GM12878 (cell line): Measurements from ENCODE around the gene TRIM38. TPM values are rescaled to one million over a fixed set of nuclear protein-coding genes. Genes with fewer than 3 reads are reported as not detected.

Experiments
- EED ChIP-seq: sonication (generic); IDR thresholded peaks from 2 replicates; pipeline ENCODE4 v1.6.1; 2016; ENCODE audit warnings: antibody characterized with exemption, low read depth
- NBN ChIP-seq: fragments of 450-650 bp; IDR thresholded peaks from 2 replicates; pipeline ENCODE4 v1.6.1; 2016
- NFIC ChIP-seq: IDR thresholded peaks from 2 replicates; pipeline ENCODE4 v1.6.1; 2012; ENCODE audit warnings: low read depth, mild to moderate bottlenecking, inconsistent platforms, low read length, moderate library complexity
- NKRF ChIP-seq: fragments of 450-650 bp; conservative IDR thresholded peaks from 2 replicates; pipeline ENCODE4 v1.6.1; 2017; ENCODE audit warnings: mild to moderate bottlenecking, moderate library complexity
- RB1 ChIP-seq: fragments of 450-650 bp; formaldehyde crosslinking; IDR thresholded peaks from 2 replicates; pipeline ENCODE4 v1.6.1; 2017; ENCODE audit warnings: mild to moderate bottlenecking, borderline replicate concordance
- TCF3 ChIP-seq: IDR thresholded peaks from 2 replicates; pipeline ENCODE4 v1.6.1; 2012; ENCODE audit warnings: low read depth, mild to moderate bottlenecking, low read length, borderline replicate concordance; ENCODE audit not compliant: insufficient read depth
- WRNIP1 ChIP-seq: IDR thresholded peaks from 2 replicates; pipeline ENCODE4 v1.6.1; 2011; ENCODE audit warnings: low read depth, low read length, improper control_type of control experiment, borderline replicate concordance
- ZBTB33 ChIP-seq: fragments of 450-650 bp; IDR thresholded peaks from 2 replicates; pipeline ENCODE4 v1.6.1; 2017; ENCODE audit warnings: mild to moderate bottlenecking
- ZBTB4 ChIP-seq: fragments of 450-650 bp; formaldehyde crosslinking; IDR thresholded peaks from 2 replicates; pipeline ENCODE4 v1.4.0; 2022; ENCODE audit warnings: mild to moderate bottlenecking, moderate library complexity
- polyA plus RNA-seq, 11 experiments: library from polyadenylated mRNA; depleted of rRNA in 4 of 11; unstranded in 6 of 11; stranded (reverse) in 5 of 11; fragments of >200 nt; fragmentation: Nextera tagmentation in 4 of 11; fragmentation: Illumina TruSeq in 1 of 11; extraction: Ambion mirVana in 4 of 11; extraction: Trizol in 1 of 11; gene quantifications; 1 replicate in 1 of 11; 2 replicates in 10 of 11; pipeline versions ENCODE4 v1.2.1 to v1.2.3, GENCODE V29; 2011 to 2016; ENCODE audit warnings: inconsistent platforms in 2 of 11, missing spikeins in 2 of 11, low read depth in 1 of 11
- total RNA-seq, 4 experiments: library from RNA; depleted of rRNA in 3 of 4; stranded (reverse); fragments of >200 nt in 3 of 4; fragmentation: Illumina TruSeq in 1 of 4; extraction: Trizol in 1 of 4; gene quantifications; 2 replicates each; pipeline versions ENCODE4 v1.2.1 to v1.2.3, GENCODE V29; 2013 to 2021

TRIM38 gene
- total and polyA plus RNA-seq, 10 of the 15 experiments (the other 5 are each of a cell fraction or from before 2014, with no cell fraction given), result 4.5 to 14.7 (median 11.1) TPM

- TF ChIP-seq NFIC (peak; percentile 24; the same call in 1 of the 2 replicates), TCF3 (peak; percentile 88; the same call in 1 of the 2 replicates), RB1 (peak; percentile 77; the same call in 1 of the 2 replicates), NBN (peak; percentile 95), NKRF (peak; percentile 52), EED (peak; percentile 58), WRNIP1 (0 out of 2 replicates have a peak, but pooled peaks have one; percentile 90), ZBTB33 (no peak), ZBTB4 (peak; percentile 84)
Measured at GRCh38 chr6:26025894-26026832, 63.6 kb downstream of the TRIM38 start (continued).
